HG03103 (cell line): Measurements from ENCODE around the gene TCP1.
"Not testable (repeated sequence)": the region's sequence is repeated elsewhere in the genome, so short reads cannot be mapped to it uniquely, and the experiment has no call there.

Experiments used
- ATAC-seq: cut with Tn5 transposase; IDR thresholded peaks from one replicate; pipeline ENCODE4 v1.9.1; 2021; ENCODE audit warnings: low read depth; ENCODE audit not compliant: unreplicated experiment

TCP1 gene

GRCh38 chr6:159789377-159790148, at the start of gene TCP1:
Gene TCP1 (minus strand): TSS chr6:159789602. CDS start chr6:159789468, 134 bp downstream.
- ATAC-seq: peak; percentile 54

DNA sequence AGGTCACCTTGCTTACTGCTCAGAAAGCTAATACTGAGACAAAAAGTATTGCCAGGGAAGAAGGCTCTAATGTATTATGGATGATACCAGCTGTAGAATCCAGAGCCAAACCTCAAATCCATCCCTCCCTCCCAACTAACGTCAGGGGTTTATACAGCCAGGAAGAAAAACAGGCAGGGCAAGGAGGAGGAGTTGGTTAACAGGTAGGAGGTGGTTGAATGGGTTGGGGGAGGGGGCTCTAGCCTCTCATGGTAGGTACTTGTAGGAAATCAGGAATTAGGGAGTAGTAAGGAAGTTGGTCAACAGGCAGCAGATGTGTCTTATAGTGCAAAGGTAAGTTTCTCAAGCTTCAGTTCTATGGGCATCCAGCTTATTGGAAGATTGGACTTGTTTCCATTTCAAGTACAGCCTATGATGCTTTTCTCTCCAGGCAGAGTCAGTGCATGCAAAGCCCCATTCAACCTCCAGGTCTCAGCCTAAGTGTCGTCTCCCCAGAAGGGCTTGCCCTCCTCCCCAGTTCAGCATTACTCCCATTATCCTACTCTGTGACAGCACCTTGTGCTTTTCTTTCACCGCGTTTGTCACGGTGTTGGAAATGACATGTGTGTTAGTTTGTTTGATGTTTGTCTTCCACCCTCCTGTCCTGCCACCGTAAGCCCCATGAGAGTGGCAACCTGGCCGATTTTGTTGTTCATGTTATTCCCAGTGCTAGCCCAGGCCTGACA, 48.8 kb upstream of the TCP1 start:
- no peak for ATAC-seq

- ATAC-seq: no peak
Measured at GRCh38 chr6:159837511-159837910, 48.1 kb upstream of the TCP1 start.

DNA sequence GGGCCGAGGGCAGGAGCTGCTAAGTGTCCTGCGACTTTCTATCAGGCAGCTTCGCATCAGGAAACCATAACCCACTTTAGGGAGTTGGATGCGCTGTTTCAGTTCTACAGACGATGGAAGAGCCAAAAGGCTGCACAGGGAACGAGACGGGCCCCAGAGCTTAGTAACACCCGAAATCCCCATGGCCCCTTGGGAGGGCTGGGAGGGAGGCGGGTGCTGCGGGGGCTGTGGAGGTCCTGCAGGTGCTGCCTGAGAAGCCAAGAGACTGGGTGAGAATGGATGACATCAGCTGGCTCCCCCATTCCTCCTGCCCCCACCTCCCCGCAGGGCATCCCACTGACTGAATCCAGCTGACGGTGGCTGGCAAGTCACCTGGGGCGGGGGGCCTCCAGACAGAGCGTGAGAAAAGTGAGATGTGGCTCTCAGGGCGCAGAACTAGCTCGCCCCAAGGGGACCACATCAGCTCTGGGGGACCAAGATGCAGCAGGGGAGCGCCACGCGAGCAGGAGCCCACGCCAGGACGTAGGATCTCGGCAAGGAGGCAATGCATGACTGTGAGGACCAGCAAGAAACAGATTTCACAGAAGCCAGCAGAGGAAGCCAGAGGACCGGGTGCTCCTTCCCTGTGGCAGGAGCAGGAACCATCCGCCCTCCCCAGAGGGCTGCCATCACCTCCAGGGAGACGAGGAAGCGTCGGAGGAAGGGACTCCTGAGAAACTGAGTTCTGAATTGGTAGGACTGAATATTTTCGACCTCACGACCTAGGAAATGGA, 47.5 kb upstream of the TCP1 start:
- ATAC-seq: no peak

DNA sequence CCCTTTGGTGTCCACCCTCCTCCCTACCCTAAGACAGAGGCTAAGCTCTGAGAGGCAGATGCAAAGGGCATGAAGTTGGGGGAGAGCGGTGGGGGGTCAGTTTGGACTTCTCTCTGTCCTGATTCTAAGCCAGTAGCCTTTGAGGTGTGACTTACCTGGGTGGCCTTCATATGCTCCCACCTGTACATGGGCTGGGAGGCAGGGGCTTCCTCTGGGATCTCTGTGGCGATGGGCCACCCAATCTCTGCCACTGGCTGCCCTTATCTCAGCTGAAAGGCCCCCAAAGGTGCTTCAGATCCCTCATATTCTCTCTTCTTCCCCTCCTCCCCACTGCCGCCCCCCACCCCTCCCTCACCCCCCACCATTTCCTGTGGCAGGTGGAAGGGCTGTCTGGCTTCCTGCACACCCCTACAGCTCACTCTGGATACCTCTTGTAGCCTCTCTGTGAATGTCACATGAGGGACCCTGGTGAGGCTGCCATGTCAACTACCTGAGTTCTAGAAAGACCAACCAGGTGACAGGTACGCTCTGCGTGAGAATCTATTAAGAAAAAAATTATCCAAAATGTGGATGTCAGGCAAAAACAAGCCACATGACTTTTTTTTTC, 44.7 kb upstream of the TCP1 start:
- no peak for ATAC-seq

DNA sequence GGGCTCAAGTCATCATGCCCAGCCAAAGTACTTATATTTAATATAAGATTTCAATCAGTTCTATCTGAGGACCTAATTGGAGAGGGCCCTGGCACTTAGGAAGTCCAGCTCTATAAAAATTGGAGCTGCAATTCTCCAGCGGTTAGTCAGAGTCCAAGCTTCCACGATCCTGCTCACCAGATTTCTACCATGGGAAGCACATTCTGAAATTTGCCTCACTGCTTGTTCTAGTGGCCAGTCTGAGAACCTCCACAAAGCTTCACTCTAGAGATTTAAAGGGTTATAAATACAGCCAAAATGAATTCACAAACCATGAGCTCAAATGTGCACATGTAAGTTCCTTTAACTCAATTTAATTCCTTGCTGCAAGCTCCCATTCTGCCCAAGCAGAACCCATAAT, 44.2 kb upstream of the TCP1 start:
- ATAC-seq: no peak

DNA sequence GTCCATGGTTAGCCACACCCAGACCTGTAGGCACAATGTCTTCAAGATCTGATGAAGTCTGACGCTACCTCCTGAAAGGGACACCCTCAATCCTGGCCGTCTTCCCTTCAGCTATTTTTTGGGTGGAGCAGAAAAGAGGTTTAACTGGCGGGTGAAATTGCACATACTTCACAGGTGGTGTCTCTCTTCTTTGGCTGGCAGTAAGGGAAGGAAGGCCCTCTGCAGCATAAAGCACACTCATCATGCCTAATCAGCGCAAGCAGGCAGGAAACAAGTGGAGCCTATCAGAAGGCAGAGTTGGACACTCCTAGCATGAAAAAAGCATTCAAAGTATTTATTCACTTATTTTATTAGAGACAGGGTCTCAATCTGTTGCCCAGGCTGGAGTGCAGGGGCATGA, 43.5 kb upstream of the TCP1 start:
- ATAC-seq: no peak

DNA sequence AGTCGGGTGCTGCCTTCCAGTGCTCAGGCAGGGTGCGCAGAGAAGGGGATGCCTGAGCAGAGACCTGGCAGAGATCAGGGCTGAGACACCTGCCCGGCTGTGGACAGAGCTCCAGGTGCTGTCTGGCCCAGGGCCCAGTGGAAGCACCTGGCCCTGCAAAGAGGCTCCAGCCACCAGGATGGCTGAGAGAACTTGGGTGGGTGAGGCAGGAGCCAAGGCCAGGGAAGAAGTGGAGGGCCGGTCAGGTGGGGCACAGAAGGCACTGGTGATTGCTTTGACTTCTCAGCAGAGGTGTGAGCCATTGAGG, 41.9 kb upstream of the TCP1 start:
- ATAC-seq: no peak

DNA sequence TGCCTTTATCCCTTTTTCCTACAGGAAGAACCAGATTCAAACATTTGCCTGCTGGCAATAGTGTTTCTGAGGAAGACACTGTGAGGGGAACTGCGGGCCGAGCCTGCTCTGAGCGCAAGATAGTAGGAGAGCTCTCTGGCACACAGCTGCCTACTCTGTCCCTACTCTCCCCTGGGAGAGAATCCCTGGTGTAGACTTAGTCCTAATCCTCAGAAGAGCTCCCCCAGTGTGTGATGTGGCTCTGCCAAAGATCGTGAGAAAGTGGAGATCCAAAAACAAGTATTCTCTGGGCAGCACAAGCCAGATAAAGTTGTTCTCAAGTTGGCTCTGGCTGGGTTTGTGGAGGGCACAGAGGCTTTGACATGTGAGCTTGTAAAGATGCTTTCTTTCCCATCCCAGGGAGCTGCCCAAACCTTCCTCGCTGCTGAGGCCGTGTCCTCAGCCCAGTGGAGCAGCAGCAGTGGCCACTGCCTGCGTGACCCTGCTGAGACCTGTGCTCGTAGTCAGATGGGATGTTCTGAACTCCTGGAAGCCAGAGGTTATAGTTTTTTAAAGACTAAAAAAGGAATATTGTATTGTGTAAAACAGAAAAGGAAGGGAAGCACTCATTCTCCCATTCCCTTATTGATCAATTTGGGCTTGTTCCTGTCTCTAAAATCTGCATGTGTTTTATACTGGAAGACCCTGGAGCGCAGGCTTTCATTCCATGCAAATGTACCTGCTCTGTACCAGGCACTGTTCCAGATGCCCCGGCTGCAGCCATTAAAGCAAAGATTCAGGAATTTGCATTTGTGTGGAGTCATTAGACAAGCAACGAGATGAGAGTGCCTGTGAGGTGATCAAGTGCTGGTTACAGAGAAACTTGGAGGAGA, 41.3 kb upstream of the TCP1 start:
- no peak for ATAC-seq

- peak; percentile 60 for ATAC-seq
Measured at GRCh38 chr6:159829526-159829925, 40.1 kb upstream of the TCP1 start.

- ATAC-seq: no peak
Measured at GRCh38 chr6:159828074-159828473, 38.7 kb upstream of the TCP1 start.

DNA sequence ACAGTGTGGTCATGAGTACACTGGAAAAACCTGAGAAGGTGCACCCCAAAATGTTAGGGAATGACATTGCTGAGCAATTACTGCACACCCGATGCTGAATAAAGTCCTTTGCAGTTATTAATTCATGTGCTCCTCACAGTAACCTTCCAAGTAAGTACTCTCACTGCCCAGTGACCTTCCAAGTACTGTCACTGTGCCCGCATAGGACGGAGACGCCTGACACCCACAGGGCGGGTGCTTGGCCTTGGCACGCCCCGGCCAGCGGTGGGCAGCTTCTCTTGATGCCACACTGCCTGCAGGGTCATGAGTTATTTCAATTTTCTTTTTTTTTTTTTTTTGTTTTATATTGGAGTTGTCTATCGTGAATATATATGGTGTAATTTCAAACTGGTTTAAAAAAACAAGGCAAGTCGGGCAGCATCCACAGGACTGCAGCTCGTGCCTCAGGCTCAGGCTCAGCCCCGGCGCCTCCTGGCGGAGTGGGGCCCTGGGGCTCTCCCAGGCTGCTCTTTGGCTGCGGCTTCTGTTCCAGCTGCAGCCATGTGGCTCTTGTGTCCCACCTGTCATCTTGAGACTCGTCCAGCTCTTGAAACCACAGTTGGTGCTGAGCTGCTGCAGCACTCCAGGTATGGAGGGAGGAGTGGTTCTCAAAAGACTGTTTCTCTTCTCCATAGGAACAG, 37.7 kb upstream of the TCP1 start:
- ATAC-seq: no peak

DNA sequence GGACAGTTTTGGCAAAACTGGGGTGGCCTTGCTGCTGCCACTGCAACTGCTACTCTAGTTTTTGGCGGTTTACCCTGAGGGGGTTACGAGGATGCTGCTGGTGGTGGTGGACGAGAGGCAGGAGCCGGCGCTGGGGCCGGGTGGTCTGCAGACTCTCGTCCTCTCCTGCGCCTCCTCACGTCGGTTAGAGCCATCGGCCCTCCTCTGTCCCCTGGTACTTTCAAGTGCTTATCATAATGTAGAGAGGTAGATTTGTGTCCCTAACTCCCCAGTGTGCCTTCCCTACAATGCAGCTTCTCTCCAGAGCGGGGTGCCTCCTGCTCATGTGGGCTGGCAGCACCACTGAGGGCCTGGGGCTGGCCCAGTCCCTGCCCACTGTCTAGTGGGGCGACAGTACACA, 36.6 kb upstream of the TCP1 start:
- ATAC-seq: no peak

- ATAC-seq: not testable (repeated sequence)
Measured at GRCh38 chr6:159824690-159825089, 35.3 kb upstream of the TCP1 start.

DNA sequence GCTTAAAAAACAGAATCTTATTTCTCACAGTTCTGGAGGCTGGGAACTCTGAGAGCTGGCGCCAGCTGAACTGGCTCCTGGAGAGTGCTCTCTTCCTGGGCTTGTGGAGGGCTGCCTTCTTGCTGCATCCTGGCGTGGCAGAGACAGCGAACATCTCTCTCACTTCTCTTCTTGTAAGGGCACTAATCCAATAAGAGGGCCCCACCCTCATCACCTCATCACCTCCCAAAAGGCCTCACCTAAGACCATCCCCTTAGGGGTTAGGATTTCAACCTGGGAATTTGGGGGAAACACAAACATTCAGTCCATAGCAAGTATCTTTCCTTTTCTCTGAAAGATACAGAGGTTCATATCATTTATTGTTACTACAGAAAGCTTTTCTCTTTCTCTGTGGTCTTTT, 34.6 kb upstream of the TCP1 start:
- ATAC-seq: no peak

GRCh38 chr6:159821726-159822125, 32.3 kb upstream of the TCP1 start:
- no peak for ATAC-seq

GRCh38 chr6:159821122-159821521, 31.7 kb upstream of the TCP1 start:
- no peak for ATAC-seq

- ATAC-seq: no peak
Measured at GRCh38 chr6:159819932-159820640, 30.7 kb upstream of the TCP1 start.

DNA sequence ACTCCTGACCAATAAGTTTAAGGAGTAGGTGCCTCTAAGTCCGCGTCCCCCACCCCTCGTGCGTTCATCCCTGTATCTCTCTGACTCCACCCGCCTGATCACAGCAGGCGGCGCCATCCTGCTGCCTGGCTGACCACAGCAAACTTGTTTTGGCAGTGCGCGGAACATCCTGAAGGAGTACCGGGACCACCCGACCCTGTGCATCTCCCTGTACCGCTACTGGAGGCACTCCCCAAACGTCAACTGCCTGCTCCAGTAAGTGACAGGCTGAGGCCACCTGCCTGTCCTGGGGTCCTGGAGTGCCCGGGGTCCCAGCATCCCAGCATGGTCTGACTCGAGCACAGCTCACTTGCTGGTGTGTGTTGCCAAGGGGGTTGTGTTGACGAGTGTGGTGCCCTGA, 29.7 kb upstream of the TCP1 start:
- ATAC-seq: no peak
